Trophoblast cell (in vitro differentiated cells and primary cell): Measurements from ENCODE around the gene ZBTB9.
A peak's percentile ranks its signal among the peaks of the same experiment; 100 is the strongest.

ENCODE experiments used
- DNase-seq, 2 donors: peaks; one replicate each; pipeline ENCODE4 v3.0.0-alpha.2; 2016
- H2AFZ ChIP-seq: 2 replicates; pipeline ENCODE4 v1.6.1; 2013; ENCODE audit warnings: low read length, moderate library complexity, mild to moderate bottlenecking; ENCODE audit not compliant: insufficient read depth, poor library complexity
- H2AK5ac ChIP-seq: 2 replicates; pipeline ENCODE4 v1.6.1; 2013; ENCODE audit warnings: mild to moderate bottlenecking, low read length
- H2BK120ac ChIP-seq: 2 replicates; pipeline ENCODE4 v1.6.1; 2013; ENCODE audit warnings: low read length, mild to moderate bottlenecking, moderate library complexity; ENCODE audit not compliant: insufficient read depth, poor library complexity
- H2BK12ac ChIP-seq: 2 replicates; pipeline ENCODE4 v1.6.1; 2013; ENCODE audit warnings: mild to moderate bottlenecking, low read length, moderate library complexity
- H2BK5ac ChIP-seq: 2 replicates; pipeline ENCODE4 v1.6.1; 2013; ENCODE audit warnings: low read length, low read depth, moderate library complexity, mild to moderate bottlenecking; ENCODE audit not compliant: poor library complexity
- H3K14ac ChIP-seq: 2 replicates; pipeline ENCODE4 v1.6.1; 2013; ENCODE audit warnings: mild to moderate bottlenecking, low read length
- H3K18ac ChIP-seq: 2 replicates; pipeline ENCODE4 v1.6.1; 2013; ENCODE audit warnings: mild to moderate bottlenecking, low read length
- H3K23ac ChIP-seq: 2 replicates; pipeline ENCODE4 v1.6.1; 2013; ENCODE audit warnings: low read length
- H3K27ac ChIP-seq: 2 replicates; pipeline ENCODE4 v1.5.1; 2013; ENCODE audit warnings: low read depth, mild to moderate bottlenecking, inconsistent platforms, low read length, moderate library complexity
- H3K27me3 ChIP-seq: 2 replicates; pipeline ENCODE4 v1.6.1; 2013; ENCODE audit warnings: inconsistent platforms, mild to moderate bottlenecking, low read length, moderate library complexity; ENCODE audit not compliant: insufficient read depth
- H3K36me3 ChIP-seq, 2 experiments: 1 replicate in 1 of 2; 2 replicates in 1 of 2; pipeline ENCODE4 v1.6.1; 2013; ENCODE audit warnings: low read length in 2 of 2, mild to moderate bottlenecking in 2 of 2, moderate library complexity in 1 of 2; ENCODE audit not compliant: insufficient read depth in 2 of 2, control insufficient read depth in 1 of 2
- H3K4ac ChIP-seq: 2 replicates; pipeline ENCODE4 v1.6.1; 2013; ENCODE audit warnings: low read depth, mild to moderate bottlenecking, low read length, moderate library complexity
- H3K4me1 ChIP-seq, 2 experiments: 1 replicate in 1 of 2; 2 replicates in 1 of 2; pipeline ENCODE4 v1.6.1; 2013; ENCODE audit warnings: low read length in 2 of 2, mild to moderate bottlenecking in 2 of 2, moderate library complexity in 1 of 2; ENCODE audit not compliant: insufficient read depth in 2 of 2, control insufficient read depth in 1 of 2
- H3K4me2 ChIP-seq: 2 replicates; pipeline ENCODE4 v1.6.1; 2013; ENCODE audit warnings: inconsistent platforms, mild to moderate bottlenecking, low read length, moderate library complexity
- H3K4me3 ChIP-seq: 2 replicates; pipeline ENCODE4 v1.5.1; 2013; ENCODE audit warnings: mild to moderate bottlenecking, low read depth, low read length, inconsistent platforms
- H3K79me1 ChIP-seq: one replicate; pipeline ENCODE4 v1.6.1; 2013; ENCODE audit warnings: low read length
- H3K79me2 ChIP-seq: 2 replicates; pipeline ENCODE4 v1.6.1; 2013; ENCODE audit warnings: low read length, mild to moderate bottlenecking; ENCODE audit not compliant: control insufficient read depth, insufficient read depth, poor library complexity
- H3K9ac ChIP-seq: 2 replicates; pipeline ENCODE4 v1.6.1; 2013; ENCODE audit warnings: mild to moderate bottlenecking, low read length
- H3K9me3 ChIP-seq: 2 replicates; pipeline ENCODE4 v1.6.1; 2013; ENCODE audit warnings: low read depth, mild to moderate bottlenecking, control low read depth, inconsistent platforms, low read length; ENCODE audit not compliant: insufficient read depth
- H4K12ac ChIP-seq: 2 replicates; pipeline ENCODE4 v1.6.1; 2013; ENCODE audit warnings: low read depth, mild to moderate bottlenecking, low read length, moderate library complexity
- H4K8ac ChIP-seq: 2 replicates; pipeline ENCODE4 v1.6.1; 2013; ENCODE audit warnings: low read depth, mild to moderate bottlenecking, low read length, moderate library complexity
- H4K91ac ChIP-seq: one replicate; pipeline ENCODE4 v1.6.1; 2013; ENCODE audit warnings: low read depth, mild to moderate bottlenecking, low read length, moderate library complexity
- WGBS: extraction: QIAGEN DNeasy Blood & Tissue Kit; methylation state at CpG from one replicate; pipeline ENCODE4 v1.1.7; 2013; ENCODE audit warnings: missing lambda C conversion rate; ENCODE audit not compliant: insufficient read length, insufficient coverage; ENCODE audit errors: extremely low coverage; 5-methylcytosine and 5-hydroxymethylcytosine counted together

ZBTB9 gene

DNA sequence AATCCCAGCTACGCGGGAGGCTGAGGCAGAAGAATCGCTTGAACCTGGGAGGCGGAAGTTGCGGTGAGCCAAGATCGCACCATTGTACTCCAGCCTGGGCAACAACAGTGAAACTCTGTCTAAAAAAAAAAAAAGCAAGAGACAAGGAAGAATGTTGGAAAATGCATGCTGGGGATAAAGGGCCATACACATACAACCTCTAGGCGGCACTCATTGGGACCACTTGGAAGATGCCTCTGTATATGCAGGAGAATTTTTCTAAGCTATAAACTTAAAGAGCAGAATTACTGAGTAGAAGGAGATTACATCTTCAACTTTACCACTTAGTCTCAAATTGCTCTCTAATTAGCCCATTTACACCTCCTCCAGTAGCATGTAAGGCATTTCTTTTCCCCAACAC lies 42.8 kb downstream of the ZBTB9 start:
- Histone ChIP-seq H2BK12ac (no peak overlapping the region), H3K27me3 (no peaks in the 10 kb centered on the region), H3K18ac (no peak overlapping the region), H3K27ac (no peak overlapping the region), H3K79me1 (no peaks in the 10 kb centered on the region), H3K23ac (no peak overlapping the region), H3K4me2 (no peak overlapping the region), H3K14ac (no peak overlapping the region), H2BK5ac (no peak overlapping the region), H3K36me3 (no peaks in the 10 kb centered on the region), H3K9me3 (peaks cover under 1% of the 10 kb centered on the region), H4K91ac (no peak overlapping the region), H4K8ac (no peak overlapping the region), H3K4ac (no peak overlapping the region), H2BK120ac (no peak overlapping the region), H4K12ac (no peak overlapping the region), H3K4me3 (no peak overlapping the region), H2AFZ (no peak overlapping the region), H3K4me1 (no peaks in the 10 kb centered on the region), H3K79me2 (no peaks in the 10 kb centered on the region), H3K9ac (no peak overlapping the region), H2AK5ac (no peak overlapping the region)
- no CpG with 5 or more reads among the region's 7 CpGs for WGBS
- DNase-seq = no peak

DNA sequence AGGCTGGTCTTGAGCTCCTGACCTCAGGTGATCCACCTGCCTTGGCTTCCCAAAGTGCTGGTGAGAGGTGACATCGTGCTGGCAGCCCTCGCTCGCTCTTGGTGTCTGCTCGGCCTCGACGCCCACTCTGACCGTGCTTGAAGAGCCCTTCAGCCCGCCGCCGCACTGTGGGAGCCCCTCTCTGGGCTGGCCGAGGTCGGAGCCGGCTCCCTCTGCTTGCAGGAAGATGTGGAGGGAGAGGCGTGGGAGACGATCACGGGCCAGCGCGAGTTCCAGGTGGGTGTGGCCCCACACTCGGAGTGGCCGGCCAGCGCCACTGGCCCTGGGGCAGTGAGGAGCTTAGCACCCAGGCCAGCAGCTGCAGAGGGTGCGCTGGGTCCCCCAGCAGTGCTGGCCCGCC lies 48.1 kb downstream of the ZBTB9 start:
- Histone ChIP-seq H2BK12ac (no peak overlapping the region), H3K4me2 (no peak overlapping the region), H3K9me3 (peaks cover 8% of the 10 kb centered on the region), H3K4me1 (peaks cover 0 to 3% of the 10 kb centered on the region in 2 experiments), H4K8ac (no peak overlapping the region), H3K4me3 (no peak overlapping the region), H2BK120ac (no peak overlapping the region), H3K9ac (no peak overlapping the region), H3K4ac (no peak overlapping the region), H4K91ac (no peak overlapping the region), H3K14ac (no peak overlapping the region), H3K79me2 (no peaks in the 10 kb centered on the region), H3K79me1 (no peaks in the 10 kb centered on the region), H4K12ac (no peak overlapping the region), H3K27ac (no peak overlapping the region), H3K27me3 (no peaks in the 10 kb centered on the region), H3K23ac (no peak overlapping the region), H3K36me3 (no peaks in the 10 kb centered on the region), H2AK5ac (no peak overlapping the region), H3K18ac (no peak overlapping the region), H2BK5ac (no peak overlapping the region), H2AFZ (no peak overlapping the region)
- whole genome bisulfite sequencing = no CpG with 5 or more reads among the region's 23 CpGs
- DNase-seq = no peak

- no peak overlapping the region for H3K18ac ChIP-seq
- H3K9ac ChIP-seq = no peak overlapping the region
- H3K4me3 ChIP-seq = no peak overlapping the region
- H3K23ac ChIP-seq = no peak overlapping the region
- no peak overlapping the region for H4K12ac ChIP-seq
- H3K4me1 ChIP-seq = peaks cover 0 to 3% of the 10 kb centered on the region in 2 experiments
- no peak overlapping the region for H2BK120ac ChIP-seq
- H2BK5ac ChIP-seq = no peak overlapping the region
- no peak overlapping the region for H2AK5ac ChIP-seq
- peaks cover 8% of the 10 kb centered on the region for H3K9me3 ChIP-seq
- no peak overlapping the region for H2AFZ ChIP-seq
- H3K27ac ChIP-seq = no peak overlapping the region
- no peak for DNase-seq
- no peak overlapping the region for H4K91ac ChIP-seq
- H3K79me1 ChIP-seq = no peaks in the 10 kb centered on the region
- H3K14ac ChIP-seq = no peak overlapping the region
- H3K4me2 ChIP-seq = no peak overlapping the region
- H3K4ac ChIP-seq = no peak overlapping the region
- no peaks in the 10 kb centered on the region for H3K36me3 ChIP-seq
- no peaks in the 10 kb centered on the region for H3K27me3 ChIP-seq
- no peak overlapping the region for H4K8ac ChIP-seq
- no peaks in the 10 kb centered on the region for H3K79me2 ChIP-seq
- H2BK12ac ChIP-seq = no peak overlapping the region
Measured at GRCh38 chr6:33504486-33504885, 50.1 kb downstream of the ZBTB9 start.

- Histone ChIP-seq H3K14ac (no peak overlapping the region), H2AK5ac (no peak overlapping the region), H3K4me1 (peaks cover 0 to 3% of the 10 kb centered on the region in 2 experiments), H4K12ac (no peak overlapping the region), H3K18ac (no peak overlapping the region), H3K9me3 (peaks cover 8% of the 10 kb centered on the region), H3K4me3 (no peak overlapping the region), H3K9ac (no peak overlapping the region), H3K23ac (no peak overlapping the region), H2AFZ (no peak overlapping the region), H3K4ac (no peak overlapping the region), H2BK120ac (no peak overlapping the region), H4K8ac (no peak overlapping the region), H3K4me2 (no peak overlapping the region), H2BK12ac (no peak overlapping the region), H4K91ac (no peak overlapping the region), H3K36me3 (no peaks in the 10 kb centered on the region), H3K27ac (no peak overlapping the region), H2BK5ac (no peak overlapping the region), H3K79me1 (no peaks in the 10 kb centered on the region), H3K27me3 (no peaks in the 10 kb centered on the region), H3K79me2 (no peaks in the 10 kb centered on the region)
- no CpG with 5 or more reads among the region's 7 CpGs for WGBS
- DNase-seq = peak; percentile 69 to 88
Measured at GRCh38 chr6:33505548-33506370, 51.4 kb downstream of the ZBTB9 start.
